ENCODE data around the gene TMPRSS7.

The TMPRSS7 gene

DNA sequence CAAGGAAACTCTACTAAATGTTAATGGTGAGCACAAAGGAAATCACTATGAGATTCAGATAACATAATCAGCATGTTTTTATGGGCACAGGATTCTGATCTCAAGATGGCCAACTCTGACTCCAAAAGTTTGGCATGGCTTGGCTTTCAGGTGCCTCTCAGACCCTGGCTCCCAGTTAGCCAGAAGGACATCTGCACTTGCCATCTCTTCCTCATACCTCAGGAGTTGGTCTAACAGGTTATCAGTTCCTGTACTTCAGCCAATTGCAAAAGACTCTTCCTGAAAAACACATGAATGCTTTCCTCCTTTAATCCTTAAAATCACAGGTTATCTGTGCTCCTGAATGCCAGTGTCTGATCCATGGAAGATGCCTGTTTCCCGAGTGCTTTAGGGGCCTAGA is 25.0 kb downstream of the TMPRSS7 start:
- DNase-seq (ENCODE audit: low read depth): no peak

DNA sequence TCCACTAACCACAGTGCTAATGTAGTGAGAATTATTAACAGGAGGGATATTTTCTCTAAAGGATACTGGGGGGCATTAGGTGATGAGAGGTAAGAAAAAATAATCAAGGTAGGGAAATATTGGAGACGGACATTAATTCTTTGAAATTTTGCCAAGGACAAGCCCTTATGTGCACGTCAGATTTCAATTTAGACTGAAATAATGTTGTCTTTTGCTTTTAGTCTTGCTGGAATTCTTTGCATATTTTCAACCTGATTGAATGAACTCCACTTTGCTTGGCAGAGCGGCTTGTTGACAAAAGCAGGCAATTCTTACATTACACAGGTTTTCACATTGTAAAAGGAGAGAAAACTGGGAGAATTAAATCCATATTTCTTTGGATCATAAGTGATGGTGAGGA is 26.6 kb downstream of the TMPRSS7 start:
- no peak for DNase-seq (ENCODE audit: low read depth)

DNA sequence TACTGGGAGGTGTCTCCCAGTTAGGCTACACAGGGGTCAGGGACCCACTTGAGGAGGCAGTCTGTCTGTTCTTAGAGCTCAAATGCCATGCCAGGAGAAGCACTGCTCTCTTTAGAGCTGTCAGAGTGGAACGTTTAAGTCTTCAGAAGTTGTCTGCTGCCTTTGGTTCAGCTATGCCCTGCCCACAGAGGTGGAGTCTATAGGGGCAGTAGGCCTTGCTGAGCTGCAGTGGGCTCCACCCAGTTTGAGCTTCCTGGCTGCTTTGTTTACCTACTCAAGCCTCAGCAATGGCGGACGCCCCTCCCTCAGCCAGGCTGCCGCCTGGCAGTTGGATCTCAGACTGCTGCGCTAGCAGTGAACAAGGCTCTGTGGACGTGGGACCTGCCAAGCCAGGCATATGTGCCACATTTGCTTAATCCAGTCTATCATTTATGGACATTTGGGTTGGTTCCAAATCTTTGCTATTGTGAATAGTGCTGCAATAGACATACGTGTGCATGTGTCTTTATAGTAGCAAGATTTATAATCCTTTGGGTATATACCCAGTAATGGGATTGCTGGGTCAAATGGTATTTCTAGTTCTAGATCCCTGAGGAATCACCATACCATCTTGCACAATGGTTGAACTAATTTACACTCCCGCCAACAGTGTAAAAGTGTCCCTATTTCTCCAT is 38.0 kb downstream of the TMPRSS7 start:
- peak; percentile 6 for DNase-seq (ENCODE audit: low read depth)

DNA sequence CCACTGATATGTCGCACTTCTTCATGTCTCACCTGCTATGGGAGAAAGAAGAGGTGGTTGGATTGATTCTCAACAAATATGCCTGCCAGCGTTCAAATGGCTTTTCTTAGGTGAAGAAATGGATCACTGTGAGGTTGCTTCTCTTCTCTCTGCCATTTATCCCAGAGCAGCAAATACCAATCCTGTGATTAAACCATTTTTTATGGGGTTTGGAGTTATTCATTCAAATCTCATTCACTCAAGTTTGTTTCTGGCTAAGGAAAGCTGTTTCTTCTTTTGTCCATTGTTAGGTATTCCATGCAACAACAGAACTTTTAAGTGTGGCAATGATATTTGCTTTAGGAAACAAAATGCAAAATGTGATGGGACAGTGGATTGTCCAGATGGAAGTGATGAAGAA is 39.5 kb downstream of the TMPRSS7 start:
- DNase-seq (ENCODE audit: low read depth): no peak

DNA sequence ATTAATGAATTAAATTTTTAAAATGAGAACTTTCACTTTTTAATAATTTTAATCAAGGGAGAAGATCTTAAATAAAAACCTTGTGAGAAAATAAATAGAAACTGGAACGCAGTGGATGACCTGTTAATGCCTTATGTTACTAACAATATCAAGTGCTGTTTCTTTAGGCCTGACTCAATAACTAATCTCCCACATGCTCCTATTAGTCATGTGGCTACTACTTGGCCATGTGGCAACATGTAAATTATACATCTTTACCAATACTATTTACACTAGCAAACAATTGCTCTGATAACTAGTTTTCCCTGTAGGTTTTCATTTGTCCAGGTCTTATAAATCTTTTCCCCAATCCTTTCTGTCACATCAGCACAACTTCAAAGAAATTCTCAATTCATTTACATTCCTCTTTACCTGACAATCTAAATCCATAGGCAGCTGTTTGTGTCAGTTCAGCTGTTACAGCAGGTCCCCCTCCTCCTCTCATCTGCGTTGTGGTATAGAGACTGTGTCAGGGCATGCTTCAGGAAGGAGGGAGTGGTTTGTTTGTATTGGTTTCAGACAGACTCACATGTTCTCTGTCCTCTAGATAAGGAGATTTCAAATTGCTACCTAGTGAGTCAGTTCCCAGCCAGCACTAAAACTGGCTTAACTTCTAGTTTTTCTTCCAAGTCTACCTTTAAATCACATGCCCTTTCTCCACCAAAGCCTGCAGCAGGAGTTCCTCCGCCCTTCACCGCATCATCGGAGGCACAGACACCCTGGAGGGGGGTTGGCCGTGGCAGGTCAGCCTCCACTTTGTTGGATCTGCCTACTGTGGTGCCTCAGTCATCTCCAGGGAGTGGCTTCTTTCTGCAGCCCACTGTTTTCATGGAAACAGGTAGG is 40.3 kb downstream of the TMPRSS7 start:
- no peak for DNase-seq (ENCODE audit: low read depth)

DNA sequence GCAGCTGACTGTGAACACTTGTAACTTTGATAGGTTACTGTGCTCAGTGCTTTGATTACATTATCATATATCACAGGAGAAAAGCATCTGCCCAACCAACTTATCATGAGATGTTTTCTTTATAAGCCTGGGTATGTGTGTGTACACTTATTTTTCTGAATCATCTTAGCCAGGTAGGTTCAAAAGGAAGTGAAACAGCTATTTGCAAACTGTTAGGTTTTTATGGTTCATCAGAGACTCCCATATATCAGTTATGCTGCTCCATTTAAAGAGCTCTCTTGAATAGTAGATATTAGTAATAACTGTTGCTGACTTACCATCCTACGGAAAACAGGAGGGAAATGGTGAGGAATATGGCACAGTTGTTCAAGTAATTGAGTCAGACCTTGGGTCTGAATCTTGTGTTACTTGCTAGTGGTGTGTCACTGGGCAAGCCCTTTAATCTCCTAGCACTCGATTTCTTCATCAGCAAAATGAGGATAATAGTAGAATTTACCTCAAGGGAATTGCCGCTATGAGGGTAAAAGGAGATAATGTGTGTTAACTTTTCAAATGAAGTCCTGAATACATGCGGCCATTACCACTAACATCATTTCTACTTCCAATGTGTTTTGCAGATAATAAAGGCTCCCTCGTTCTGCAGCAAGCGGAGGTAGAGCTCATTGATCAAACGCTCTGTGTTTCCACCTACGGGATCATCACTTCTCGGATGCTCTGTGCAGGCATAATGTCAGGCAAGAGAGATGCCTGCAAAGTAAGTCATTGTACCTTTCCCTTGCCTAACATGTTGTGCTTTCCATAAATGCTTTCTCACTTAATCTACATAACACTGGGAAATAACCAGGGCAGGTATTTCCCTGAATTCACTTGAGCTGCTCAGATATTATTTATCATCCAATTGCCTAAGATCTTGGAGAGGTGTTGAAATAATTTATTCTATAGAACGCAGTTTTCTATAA is 43.9 kb downstream of the TMPRSS7 start:
- no peak for DNase-seq (ENCODE audit: low read depth)

DNA sequence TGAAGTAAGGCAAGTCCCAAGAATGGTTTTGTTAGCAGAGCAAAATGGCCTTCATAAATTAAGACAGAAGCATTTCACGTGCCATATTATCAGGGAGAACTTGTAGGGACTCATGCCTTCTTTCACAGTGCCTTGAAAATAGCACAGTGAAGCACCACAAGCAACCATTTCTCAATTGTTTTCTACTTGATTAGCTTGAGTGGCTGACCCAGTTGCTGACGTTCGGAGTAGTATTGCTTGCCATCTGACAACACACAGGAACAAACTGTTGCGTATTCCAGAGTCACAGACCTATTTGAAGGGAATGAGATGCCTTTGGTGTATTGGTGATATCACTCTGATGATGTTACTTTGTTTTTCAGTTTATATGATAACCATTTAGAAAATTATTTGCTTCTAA is 48.7 kb downstream of the TMPRSS7 start:
- no peak for DNase-seq (ENCODE audit: low read depth)

DNA sequence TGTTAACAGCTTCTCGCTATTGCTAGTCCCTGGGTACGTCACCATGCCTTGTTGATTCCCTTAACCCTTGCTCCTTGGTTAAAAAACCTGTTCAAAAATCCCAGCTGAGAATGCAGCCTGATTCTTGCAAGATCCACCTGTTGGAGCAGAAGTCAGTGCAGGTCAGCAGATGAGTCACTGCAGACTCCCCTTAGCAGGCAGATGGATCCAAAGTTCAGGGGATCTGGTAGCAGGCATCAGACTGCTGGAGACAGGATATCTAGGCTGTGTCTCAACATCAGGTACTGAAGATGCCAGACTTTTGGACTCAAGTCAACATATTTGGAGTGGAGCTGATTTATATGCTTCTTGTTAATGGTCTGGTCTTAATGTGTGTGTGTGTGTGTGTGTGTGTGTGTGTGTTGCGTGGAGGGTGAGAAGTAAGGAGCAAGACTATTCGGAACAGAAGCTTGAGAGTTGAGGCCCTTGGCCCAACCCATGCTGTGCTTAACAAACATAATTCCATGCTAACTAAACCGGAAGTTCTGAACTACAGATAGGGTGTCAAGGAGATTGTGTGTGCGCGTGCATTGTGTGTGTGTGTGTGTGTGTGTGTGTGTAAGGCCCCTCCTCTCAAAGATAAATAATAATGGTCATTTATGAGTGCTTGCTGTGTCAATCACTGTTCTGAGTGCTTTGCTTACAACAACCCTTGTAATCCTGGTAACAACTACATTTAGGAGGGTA is 50.6 kb downstream of the TMPRSS7 start:
- no peak for DNase-seq (ENCODE audit: low read depth)

DNA sequence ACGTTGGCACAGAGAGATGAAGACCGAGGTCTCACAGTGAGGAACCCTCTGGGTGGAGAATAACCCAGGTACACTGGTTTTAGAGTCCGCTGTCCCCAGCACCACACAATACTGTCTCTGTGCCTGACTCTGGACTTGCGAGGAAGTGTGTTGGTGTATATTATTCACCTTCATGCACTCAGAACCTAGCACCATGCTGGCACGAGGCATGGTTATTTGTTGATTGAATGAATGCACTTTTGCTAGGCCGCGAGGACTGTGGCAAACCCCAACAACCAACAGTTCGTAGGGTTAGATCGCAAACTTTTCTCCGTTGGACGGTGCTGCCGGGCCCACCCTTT is 51.2 kb downstream of the TMPRSS7 start:
- DNase-seq (ENCODE audit: low read depth): no peak

DNA sequence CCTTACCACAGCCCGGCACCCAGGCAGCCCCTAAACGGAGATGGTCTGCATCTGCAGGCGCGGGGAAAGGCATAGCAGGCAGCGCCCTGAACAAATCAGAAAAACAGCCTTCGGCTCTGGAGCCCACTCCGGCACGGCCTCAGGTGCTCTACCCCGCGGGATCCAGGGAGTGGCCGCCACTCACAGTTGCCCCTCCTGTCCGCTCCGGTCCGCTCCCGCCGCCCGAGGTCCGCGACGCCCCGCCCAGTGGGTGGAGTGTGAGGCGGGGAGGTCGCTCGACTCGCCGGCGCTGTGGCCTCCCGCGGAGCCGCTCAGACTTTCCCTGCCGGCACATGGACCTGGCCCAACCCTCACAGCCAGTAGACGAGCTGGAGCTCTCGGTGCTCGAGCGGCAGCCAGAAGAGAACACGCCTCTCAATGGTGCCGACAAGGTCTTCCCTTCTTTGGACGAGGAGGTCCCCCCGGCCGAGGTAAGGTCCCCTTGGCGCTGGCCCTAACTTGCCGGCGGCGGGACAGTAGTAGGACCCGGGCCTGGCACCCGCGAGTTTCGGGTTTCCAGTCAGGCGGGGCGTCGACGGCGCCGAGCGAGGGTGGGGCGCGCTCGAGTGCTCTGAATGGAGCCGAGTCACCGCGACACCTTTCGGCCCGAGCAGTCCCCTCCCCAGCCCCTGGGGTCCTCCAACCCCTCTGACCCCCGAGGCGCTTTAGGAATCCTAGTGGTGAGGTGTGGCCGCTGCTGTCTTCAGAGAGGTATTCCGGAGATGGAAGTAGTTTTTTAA is 51.7 kb downstream of the TMPRSS7 start, which contains the start of gene C3orf52:
TSS of gene C3orf52 (plus strand) at position 314 of the 779 bp plus-strand sequence. CDS start at position 333, 19 bp downstream.
- peak; percentile 21 for DNase-seq (ENCODE audit: low read depth)

DNA sequence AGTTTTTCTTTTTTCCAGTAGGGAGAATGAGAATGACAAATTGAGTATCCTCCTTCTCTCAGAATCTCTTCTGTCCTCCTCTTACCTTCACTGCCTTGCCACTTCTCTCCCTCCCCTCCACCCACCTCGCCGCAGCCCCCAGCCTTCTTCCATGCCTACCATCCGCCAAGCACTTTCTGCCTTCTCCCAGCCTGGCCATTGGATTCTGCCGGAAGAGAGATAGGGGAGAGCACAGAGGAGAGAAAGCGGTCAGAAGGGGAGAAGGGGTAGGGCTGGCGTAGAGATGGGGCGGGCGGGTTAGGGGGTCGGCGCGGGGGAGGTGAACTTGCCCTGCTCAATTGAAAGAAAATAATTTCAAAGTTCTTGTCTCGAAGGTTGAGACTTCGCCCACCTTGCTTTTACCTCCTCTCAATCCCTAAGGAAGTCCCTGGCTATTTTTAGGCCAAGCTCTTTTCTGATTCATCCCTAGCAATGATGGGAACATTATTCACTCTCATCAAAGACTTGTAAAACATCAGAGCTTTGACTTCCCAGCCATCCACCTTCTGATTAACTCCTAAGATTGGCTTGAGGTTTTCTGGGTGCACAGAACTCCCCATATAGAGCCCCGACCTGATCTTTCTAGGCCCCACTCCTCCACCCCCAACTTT is 52.5 kb downstream of the TMPRSS7 start:
- no peak for DNase-seq (ENCODE audit: low read depth)

DNA sequence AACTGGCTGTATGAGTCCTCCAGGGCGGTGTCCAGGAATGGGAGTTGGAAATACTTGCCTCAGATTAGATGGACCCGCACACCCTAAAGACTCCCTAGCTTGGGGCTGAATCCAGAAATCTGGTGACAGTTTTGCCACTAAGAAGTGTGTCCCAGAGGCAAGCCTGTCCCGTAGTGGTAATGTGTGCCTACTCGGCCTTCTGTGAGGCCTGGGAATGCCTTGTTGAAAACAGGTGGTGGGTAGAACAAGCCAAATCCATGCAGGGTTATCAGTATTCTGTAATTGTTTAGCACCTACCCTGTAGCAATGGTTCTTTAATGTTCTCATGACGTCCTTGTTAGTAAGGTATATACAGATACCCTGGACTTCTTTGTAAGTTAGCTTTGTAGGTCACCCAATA is 53.2 kb downstream of the TMPRSS7 start:
- DNase-seq (ENCODE audit: low read depth): no peak

DNA sequence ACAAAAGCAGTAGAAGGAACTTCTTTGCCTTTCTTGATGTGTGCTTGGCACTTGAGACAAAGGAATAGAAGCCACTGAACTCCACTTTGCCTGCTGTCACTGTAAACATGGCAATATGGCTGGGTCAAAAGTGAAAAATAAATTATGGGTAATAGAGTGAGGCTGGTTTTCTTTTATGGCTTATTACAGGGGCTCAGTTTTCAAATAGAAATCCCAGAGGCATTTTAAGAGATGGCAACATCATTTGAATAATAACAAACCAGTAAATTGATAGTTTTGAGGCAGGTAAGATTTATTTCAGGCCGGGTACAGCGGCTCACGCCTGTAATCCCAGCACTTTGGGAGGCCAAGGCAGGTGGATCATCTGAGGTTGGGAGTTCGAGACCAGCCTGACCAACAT is 54.4 kb downstream of the TMPRSS7 start:
- no peak for DNase-seq (ENCODE audit: low read depth)

DNA sequence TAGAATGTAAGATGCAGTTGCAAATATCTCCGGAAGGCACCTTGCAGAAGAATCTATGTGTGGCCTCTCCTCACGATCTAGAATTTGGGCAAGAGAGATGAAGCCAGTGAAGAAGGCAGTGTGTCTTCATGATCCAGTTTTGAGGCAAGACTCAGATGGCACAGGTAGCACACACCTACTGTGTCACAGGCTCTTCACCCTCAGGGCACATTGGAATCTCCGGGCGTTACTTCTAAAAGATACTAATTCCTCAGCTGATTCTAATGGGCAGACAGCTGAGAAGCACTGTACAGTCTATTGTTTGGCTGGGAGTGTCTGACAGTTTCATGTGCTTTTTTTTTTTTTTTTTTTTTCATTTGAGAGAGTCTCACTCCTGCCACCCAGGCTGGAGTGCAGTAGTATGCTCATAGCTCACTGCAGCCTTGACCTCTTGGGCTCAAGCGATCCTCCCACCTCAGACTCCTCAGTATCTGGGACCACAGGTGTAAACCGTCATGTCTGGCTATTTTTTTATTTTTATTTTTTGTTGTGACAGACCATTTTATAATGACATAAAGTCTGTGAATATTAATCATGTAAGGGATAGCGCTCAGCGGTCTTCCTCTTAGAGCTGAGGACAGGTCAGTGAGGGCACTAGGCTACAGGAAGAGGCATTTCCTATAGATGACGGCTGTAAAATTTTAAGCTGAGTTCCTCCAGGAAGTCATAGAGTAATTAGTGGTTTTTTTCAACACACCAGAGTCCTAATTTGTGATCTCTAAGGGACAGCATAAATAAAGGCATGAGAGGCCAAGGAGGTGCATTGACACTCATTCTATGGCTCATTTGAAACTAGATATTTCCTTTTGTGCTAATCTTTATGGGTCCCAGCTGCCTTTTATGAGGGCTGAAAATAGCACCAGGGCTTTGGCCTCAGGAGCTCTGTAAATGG is 55.7 kb downstream of the TMPRSS7 start:
- no peak for DNase-seq (ENCODE audit: low read depth)

DNA sequence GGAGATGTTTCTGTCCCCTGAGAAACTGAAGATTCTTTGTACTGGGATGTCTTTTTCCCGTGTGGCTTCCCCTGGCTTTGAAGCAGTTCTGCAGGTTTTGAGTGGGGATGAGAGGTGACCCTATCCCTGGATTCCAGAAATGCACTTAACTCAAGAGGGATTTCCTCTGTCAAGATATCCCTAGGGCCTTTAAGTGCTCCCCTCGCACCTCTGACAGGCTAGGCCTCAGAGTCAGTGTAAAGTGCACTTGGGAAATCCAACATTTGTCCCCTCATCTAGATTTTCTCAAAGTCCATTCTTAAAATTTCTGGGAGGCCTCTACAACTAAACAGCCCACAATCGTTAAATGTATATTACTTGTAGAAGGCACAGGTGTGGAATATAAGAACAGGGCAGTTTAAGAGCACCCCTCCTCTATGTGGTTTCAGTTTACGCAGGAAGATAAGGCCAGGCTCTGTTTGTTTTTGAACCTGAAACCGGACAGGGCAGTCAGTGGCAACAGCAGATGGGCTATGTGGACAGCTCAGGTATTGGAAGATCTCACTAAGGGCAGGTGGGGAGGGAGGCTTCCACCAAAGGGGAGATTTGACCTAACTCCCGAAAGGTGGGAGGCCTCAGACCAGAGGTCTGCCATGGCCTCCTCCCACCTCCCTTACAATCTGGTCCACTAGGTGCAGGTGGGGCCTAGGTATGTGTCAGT is 56.5 kb downstream of the TMPRSS7 start:
- no peak for DNase-seq (ENCODE audit: low read depth)

DNA sequence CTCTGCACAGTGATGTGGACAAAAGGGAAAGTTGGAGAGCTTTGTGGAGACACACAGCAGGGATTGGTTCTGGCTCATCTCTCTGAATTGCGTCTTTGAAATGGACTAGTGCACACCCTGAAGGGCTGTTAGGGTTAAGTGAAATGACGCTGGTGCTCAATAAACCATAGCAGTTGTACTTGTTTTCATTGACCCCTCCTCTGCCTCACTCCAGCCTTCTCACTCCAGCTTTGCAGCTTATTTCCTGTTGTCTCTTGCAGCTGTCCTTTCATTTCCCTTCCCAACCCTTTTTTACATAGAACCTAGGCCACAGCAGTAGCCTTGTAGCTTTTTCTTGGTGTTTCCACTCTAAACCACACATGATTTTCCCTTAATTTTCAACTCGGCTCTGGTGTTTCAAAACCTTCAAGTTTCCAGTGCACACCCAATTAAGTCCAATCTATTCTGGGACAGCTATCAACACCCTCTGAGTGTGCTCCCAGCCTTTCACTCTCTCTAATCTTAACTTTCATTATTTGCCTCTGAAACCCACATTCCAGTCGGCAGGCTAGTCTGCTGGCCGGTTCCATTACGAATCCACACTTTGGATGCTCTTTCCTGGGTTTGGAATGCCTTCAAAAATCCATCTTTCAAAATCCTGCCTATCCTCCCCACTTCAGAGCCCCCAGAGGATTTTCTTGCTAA is 58.1 kb downstream of the TMPRSS7 start:
- no peak for DNase-seq (ENCODE audit: low read depth)

DNA sequence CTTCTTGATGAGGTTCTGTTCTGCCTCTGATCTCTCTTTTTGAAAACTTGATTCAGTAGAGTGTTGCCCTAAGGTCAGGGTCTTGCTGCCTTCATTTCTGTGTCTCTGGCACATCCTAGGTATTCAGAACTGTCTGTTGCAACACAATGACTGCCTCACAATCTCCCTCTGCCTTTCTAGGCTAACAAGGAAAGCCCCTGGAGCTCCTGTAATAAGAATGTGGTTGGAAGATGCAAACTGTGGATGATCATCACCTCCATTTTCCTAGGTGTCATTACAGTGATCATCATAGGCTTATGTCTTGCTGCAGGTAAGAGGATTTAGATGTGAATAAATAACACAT is 58.6 kb downstream of the TMPRSS7 start:
- DNase-seq (ENCODE audit: low read depth): no peak

DNA sequence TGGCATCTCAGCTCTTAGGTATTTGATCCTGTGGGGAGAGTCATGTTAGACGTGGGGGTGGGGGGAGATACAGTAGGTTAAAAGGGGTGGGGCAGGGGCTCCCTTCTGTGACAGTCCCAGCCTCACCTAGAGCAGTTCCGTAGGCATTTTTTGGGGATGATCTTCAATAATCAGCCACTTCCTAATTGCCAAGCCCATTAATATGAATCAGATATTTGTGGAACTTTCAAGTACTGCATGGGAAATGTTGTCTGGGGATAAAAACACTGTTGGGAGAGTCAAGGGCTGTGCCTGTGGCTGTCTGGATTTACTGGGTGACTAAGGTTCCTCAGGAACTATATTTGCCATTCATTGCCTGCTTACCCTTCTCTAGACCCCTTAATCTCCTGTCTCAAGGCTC is 61.2 kb downstream of the TMPRSS7 start:
- no peak for DNase-seq (ENCODE audit: low read depth)
